Neural cell (in vitro differentiated cells): ENCODE measurements around the gene DACT2. TPM values are rescaled to one million over a fixed set of nuclear protein-coding genes. Genes with fewer than 3 reads are reported as not detected.

Experiments used
- H2AFZ ChIP-seq: fragments of 200-600, 300-800 bp; sonication (generic), shearing (Covaris generic); 2 replicates; pipeline ENCODE4 v1.6.0; 2014; ENCODE audit warnings: low read depth, mild to moderate bottlenecking, antibody characterized with exemption, low read length, moderate library complexity
- H3F3A ChIP-seq: fragments of 200-600 bp; shearing (Covaris generic); 2 replicates; pipeline ENCODE4 v1.6.1; 2016; ENCODE audit warnings: mild to moderate bottlenecking, moderate library complexity, mixed read lengths, antibody characterized with exemption, low read length; ENCODE audit not compliant: insufficient read depth, poor library complexity, severe bottlenecking
- H3K27ac ChIP-seq: fragments of 200-600, 300-800 bp; sonication (generic), shearing (Covaris generic); 2 replicates; pipeline ENCODE4 v1.5.1; 2014; ENCODE audit warnings: mild to moderate bottlenecking, low read length, moderate library complexity
- H3K27me3 ChIP-seq: fragments of 300-800, 200-600 bp; sonication (generic), shearing (Covaris generic); 2 replicates; pipeline ENCODE4 v1.6.0; 2014; ENCODE audit warnings: mild to moderate bottlenecking, low read depth, low read length, moderate library complexity; ENCODE audit not compliant: insufficient read depth
- H3K36me3 ChIP-seq: fragments of 300-800, 200-600 bp; sonication (generic), shearing (Covaris generic); 2 replicates; pipeline ENCODE4 v1.5.1; 2014; ENCODE audit warnings: mild to moderate bottlenecking, antibody characterized with exemption, low read length, moderate library complexity; ENCODE audit not compliant: insufficient read depth
- H3K4me2 ChIP-seq: fragments of 300-800, 200-600 bp; sonication (generic), shearing (Covaris generic); 2 replicates; pipeline ENCODE4 v1.6.0; 2014; ENCODE audit warnings: mild to moderate bottlenecking, low read length
- H3K4me3 ChIP-seq: fragments of 300-800, 200-600 bp; sonication (generic), shearing (Covaris generic); 2 replicates; pipeline ENCODE4 v1.5.1; 2014; ENCODE audit warnings: mild to moderate bottlenecking, low read length, moderate library complexity
- H3K79me2 ChIP-seq: fragments of 200-600 bp; shearing (Covaris generic); replicated peaks from 2 replicates; pipeline ENCODE4 v1.6.0; 2014; ENCODE audit warnings: mild to moderate bottlenecking, low read length, moderate library complexity; ENCODE audit not compliant: insufficient read depth
- H3K9ac ChIP-seq: fragments of 300-800, 200-600 bp; sonication (generic), shearing (Covaris generic); 2 replicates; pipeline ENCODE4 v1.6.1; 2016; ENCODE audit warnings: mild to moderate bottlenecking, low read length, mixed read lengths
- H3K9me2 ChIP-seq: fragments of 200-600 bp; shearing (Covaris generic); 2 replicates; pipeline ENCODE4 v1.6.1; 2016; ENCODE audit warnings: mild to moderate bottlenecking, low read length, mixed read lengths; ENCODE audit not compliant: insufficient read depth
- H3K9me3 ChIP-seq: fragments of 200-600, 300-800 bp; sonication (generic), shearing (Covaris generic); 2 replicates; pipeline ENCODE4 v1.6.1; 2016; ENCODE audit warnings: mild to moderate bottlenecking, mixed run types, low read length, moderate library complexity, mixed read lengths
- H4K20me1 ChIP-seq: fragments of 200-600 bp; shearing (Covaris generic); 2 replicates; pipeline ENCODE4 v1.6.1; 2016; ENCODE audit warnings: mild to moderate bottlenecking, mixed run types; ENCODE audit not compliant: insufficient read depth
- EP300 ChIP-seq: fragments of 450-650 bp; conservative IDR thresholded peaks from 2 replicates; pipeline ENCODE4 v1.6.1; 2014; ENCODE audit warnings: antibody characterized with exemption, mild to moderate bottlenecking, moderate library complexity; ENCODE audit not compliant: poor library complexity, severe bottlenecking
- EZH2 ChIP-seq: fragments of 200-600, 300-800 bp; shearing (Covaris generic), sonication (generic); IDR thresholded peaks from 2 replicates; pipeline ENCODE4 v1.6.1; 2014; ENCODE audit warnings: antibody characterized with exemption, low read length, borderline replicate concordance, mild to moderate bottlenecking; ENCODE audit not compliant: insufficient read depth, poor library complexity, severe bottlenecking
- MXI1 ChIP-seq: fragments of 450-650 bp; conservative IDR thresholded peaks from 2 replicates; pipeline ENCODE4 v1.6.1; 2014; ENCODE audit warnings: antibody characterized with exemption, mild to moderate bottlenecking; ENCODE audit not compliant: poor library complexity, severe bottlenecking
- POLR2AphosphoS5 ChIP-seq: IDR thresholded peaks from 2 replicates; pipeline ENCODE4 v1.6.1; 2012
- RAD21 ChIP-seq: fragments of 450-650 bp; conservative IDR thresholded peaks from 2 replicates; pipeline ENCODE4 v1.6.1; 2014; ENCODE audit warnings: antibody characterized with exemption, mild to moderate bottlenecking, moderate library complexity
- REST ChIP-seq: IDR thresholded peaks from 2 replicates; pipeline ENCODE4 v1.6.1; 2012; ENCODE audit warnings: borderline replicate concordance
- SMC3 ChIP-seq: fragments of 450-650 bp; conservative IDR thresholded peaks from 2 replicates; pipeline ENCODE4 v1.6.1; 2014; ENCODE audit warnings: antibody characterized with exemption, mild to moderate bottlenecking, moderate library complexity; ENCODE audit not compliant: poor library complexity
- TAF1 ChIP-seq: IDR thresholded peaks from 2 replicates; pipeline ENCODE4 v1.6.1; 2012; ENCODE audit warnings: low read depth
- polyA plus RNA-seq: library from polyadenylated mRNA; depleted of rRNA; stranded (reverse); fragments of >200 nt; gene quantifications from 2 replicates; pipeline ENCODE4 v1.2.3, GENCODE V29; 2014
- TF ChIP-seq, protein P1 (sequence below): fragments of 450-650 bp; IDR thresholded peaks from 2 replicates; pipeline ENCODE4 v1.5.1; 2014; ENCODE audit warnings: antibody characterized with exemption, mild to moderate bottlenecking, moderate library complexity; ENCODE audit not compliant: poor library complexity, severe bottlenecking

DACT2 gene
- polyA plus RNA-seq, 1 donor from 2014 or later: 0.48 TPM

- Histone ChIP-seq H3K9me3 (peaks cover 15% of the 10 kb centered on the region), H3K27ac (no peak overlapping the region), H3K4me2 (no peak overlapping the region), H3K36me3 (no peaks in the 10 kb centered on the region), H3K79me2 (no peaks in the 10 kb centered on the region), H3K9me2 (no peaks in the 10 kb centered on the region), H4K20me1 (no peaks in the 10 kb centered on the region), H3K4me3 (no peak overlapping the region), H2AFZ (no peak overlapping the region), H3K27me3 (no peaks in the 10 kb centered on the region), H3F3A (no peaks in the 10 kb centered on the region), H3K9ac (no peak overlapping the region)
- no peak for TF ChIP-seq EZH2
- TF ChIP-seq POLR2AphosphoS5: no peak
- no peak for TF ChIP-seq EP300
- TF ChIP-seq TAF1: no peak
- TF ChIP-seq REST: no peak
- TF ChIP-seq, protein P1, sequence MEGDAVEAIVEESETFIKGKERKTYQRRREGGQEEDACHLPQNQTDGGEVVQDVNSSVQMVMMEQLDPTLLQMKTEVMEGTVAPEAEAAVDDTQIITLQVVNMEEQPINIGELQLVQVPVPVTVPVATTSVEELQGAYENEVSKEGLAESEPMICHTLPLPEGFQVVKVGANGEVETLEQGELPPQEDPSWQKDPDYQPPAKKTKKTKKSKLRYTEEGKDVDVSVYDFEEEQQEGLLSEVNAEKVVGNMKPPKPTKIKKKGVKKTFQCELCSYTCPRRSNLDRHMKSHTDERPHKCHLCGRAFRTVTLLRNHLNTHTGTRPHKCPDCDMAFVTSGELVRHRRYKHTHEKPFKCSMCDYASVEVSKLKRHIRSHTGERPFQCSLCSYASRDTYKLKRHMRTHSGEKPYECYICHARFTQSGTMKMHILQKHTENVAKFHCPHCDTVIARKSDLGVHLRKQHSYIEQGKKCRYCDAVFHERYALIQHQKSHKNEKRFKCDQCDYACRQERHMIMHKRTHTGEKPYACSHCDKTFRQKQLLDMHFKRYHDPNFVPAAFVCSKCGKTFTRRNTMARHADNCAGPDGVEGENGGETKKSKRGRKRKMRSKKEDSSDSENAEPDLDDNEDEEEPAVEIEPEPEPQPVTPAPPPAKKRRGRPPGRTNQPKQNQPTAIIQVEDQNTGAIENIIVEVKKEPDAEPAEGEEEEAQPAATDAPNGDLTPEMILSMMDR: no peak
- TF ChIP-seq RAD21: no peak
- no peak for TF ChIP-seq SMC3
Observed at GRCh38 chr6:168363302-168363701, 43.7 kb upstream of the DACT2 start.

DNA sequence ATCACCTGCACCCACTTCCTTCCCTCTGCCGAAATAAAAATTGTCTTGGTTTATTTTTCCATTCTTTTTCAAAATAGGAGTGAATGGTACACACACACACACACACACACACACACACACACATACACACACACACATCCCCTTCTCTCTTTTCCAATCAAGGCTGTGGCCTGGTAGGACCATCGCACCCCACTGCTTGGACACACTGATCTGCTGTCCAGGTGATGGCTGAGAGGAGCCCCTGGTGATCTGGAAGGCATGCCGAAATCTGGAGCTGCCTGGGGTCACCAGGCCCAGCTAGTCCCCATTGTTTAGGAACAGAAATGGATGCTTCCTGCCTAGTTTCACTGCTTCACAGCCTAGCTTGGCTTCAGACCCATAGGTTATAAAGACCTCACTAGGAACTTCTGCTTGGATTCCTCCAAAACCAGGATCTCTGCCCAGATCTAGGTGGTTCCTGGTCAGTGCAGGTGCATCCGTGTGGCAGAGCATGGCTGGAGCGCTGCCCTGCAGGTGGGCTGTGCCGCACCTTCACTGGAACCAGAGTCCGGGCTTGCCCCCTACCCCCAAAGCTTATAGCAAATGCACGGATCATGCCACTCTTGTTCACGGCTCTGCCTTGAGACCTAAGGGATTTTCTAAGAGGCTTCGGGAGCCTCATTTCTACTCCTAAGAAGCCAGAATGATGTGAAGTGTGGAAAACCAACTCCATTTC, 42.9 kb upstream of the DACT2 start:
- Histone ChIP-seq H3K27me3 (no peaks in the 10 kb centered on the region), H3K27ac (no peak overlapping the region), H3K79me2 (no peaks in the 10 kb centered on the region), H3K9me3 (peaks cover 15% of the 10 kb centered on the region), H3K4me2 (no peak overlapping the region), H2AFZ (no peak overlapping the region), H4K20me1 (no peaks in the 10 kb centered on the region), H3K4me3 (no peak overlapping the region), H3K36me3 (no peaks in the 10 kb centered on the region), H3F3A (no peaks in the 10 kb centered on the region), H3K9ac (no peak overlapping the region), H3K9me2 (no peaks in the 10 kb centered on the region)
- no peak for TF ChIP-seq EP300
- TF ChIP-seq SMC3: no peak
- TF ChIP-seq, protein P1: no peak
- TF ChIP-seq REST: no peak
- TF ChIP-seq TAF1: no peak
- no peak for TF ChIP-seq EZH2
- TF ChIP-seq RAD21: no peak
- TF ChIP-seq MXI1: no peak
- no peak for TF ChIP-seq POLR2AphosphoS5
